Measurements from ENCODE around the gene CHML.

- TF ChIP-seq POLR2A (IDR thresholded peaks at IDR 0.05) = no peak
- TF ChIP-seq, protein P1, sequence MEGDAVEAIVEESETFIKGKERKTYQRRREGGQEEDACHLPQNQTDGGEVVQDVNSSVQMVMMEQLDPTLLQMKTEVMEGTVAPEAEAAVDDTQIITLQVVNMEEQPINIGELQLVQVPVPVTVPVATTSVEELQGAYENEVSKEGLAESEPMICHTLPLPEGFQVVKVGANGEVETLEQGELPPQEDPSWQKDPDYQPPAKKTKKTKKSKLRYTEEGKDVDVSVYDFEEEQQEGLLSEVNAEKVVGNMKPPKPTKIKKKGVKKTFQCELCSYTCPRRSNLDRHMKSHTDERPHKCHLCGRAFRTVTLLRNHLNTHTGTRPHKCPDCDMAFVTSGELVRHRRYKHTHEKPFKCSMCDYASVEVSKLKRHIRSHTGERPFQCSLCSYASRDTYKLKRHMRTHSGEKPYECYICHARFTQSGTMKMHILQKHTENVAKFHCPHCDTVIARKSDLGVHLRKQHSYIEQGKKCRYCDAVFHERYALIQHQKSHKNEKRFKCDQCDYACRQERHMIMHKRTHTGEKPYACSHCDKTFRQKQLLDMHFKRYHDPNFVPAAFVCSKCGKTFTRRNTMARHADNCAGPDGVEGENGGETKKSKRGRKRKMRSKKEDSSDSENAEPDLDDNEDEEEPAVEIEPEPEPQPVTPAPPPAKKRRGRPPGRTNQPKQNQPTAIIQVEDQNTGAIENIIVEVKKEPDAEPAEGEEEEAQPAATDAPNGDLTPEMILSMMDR (IDR thresholded peaks at IDR 0.05) = no peak
Measured at GRCh38 chr1:241614572-241614971, 25.6 kb downstream of the CHML start.

Measured in right lobe of liver (tissue), 4 donors.